Activated CD8-positive, alpha-beta memory T cell treated with anti-CD3 and anti-CD28 coated beads, Interleukin-2, amount 10 ng/mL, durations not matched to agents 7 days and 5 days (primary cell): ENCODE data around the gene ITPR2. TPM values are rescaled to one million over a fixed set of nuclear protein-coding genes. Genes with fewer than 3 reads are reported as not detected.

Source experiments
- ATAC-seq: fragments of 150-1000 bp; cut with Tn5 transposase; one replicate; pipeline ENCODE4 v1.10.0; 2021; ENCODE audit warnings: moderate library complexity
- CTCF ChIA-PET: fragments of 350-600 bp; sonication (Branson Sonifier 250); formaldehyde crosslinking; loops from one replicate; lab custom pipeline; 2021; ENCODE audit warnings: antibody characterized with exemption; lab: Charles Lee
- DNase-seq: peaks from one replicate; pipeline ENCODE4 v3.0.0-alpha.2; 2020
- H3K27ac Mint-ChIP-seq: one replicate; pipeline ENCODE4 v1.8.0; 2021; ENCODE audit warnings: mild to moderate bottlenecking, mixed read lengths
- H3K27me3 Mint-ChIP-seq: one replicate; pipeline ENCODE4 v1.8.0; 2021; ENCODE audit warnings: mixed read lengths
- H3K36me3 Mint-ChIP-seq: one replicate; pipeline ENCODE4 v1.8.0; 2021; ENCODE audit warnings: mild to moderate bottlenecking, mixed read lengths
- H3K4me1 Mint-ChIP-seq: one replicate; pipeline ENCODE4 v1.8.0; 2021; ENCODE audit warnings: mixed read lengths
- H3K4me3 Mint-ChIP-seq: one replicate; pipeline ENCODE4 v1.8.0; 2021; ENCODE audit warnings: mild to moderate bottlenecking, moderate library complexity, mixed read lengths
- H3K9me3 Mint-ChIP-seq: one replicate; pipeline ENCODE4 v1.8.0; 2022; ENCODE audit warnings: low read depth, mixed read lengths
- total RNA-seq, 2 experiments: library from RNA; stranded (reverse); gene quantifications; one replicate each; pipeline ENCODE4 v1.2.3, GENCODE V29; 2021

ITPR2 gene
- total RNA-seq, 2 experiments from 2014 or later: 31.1 to 37.7 TPM

DNA sequence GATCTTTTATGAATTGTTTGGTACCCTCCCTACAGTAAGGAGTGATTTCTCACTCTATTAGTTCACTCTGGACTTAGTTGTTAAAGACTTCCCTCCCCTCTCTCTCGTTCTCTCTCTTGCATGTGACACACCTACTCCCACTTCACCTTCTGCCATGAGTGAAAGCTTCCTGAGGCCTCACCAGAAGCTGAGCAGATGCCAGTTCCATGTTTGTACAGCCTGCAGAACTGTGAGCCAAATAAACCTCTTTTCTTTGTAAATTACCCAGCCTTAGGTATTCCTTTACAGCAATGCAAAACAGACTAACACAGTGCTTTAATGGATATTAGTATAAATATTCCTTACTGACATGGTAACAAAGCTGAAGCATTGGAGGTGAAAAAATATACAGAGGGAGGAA is 450.0 kb downstream of the ITPR2 start:
- ATAC-seq (no peak), DNase-seq (no peak)
- peaks cover 18% of the 10 kb centered on the region for H3K36me3 Mint-ChIP-seq
- H3K9me3 Mint-ChIP-seq: no peaks in the 10 kb centered on the region
- no peak overlapping the region for H3K4me3 Mint-ChIP-seq
- no peaks in the 10 kb centered on the region for H3K4me1 Mint-ChIP-seq
- no peak overlapping the region for H3K27ac Mint-ChIP-seq
- H3K27me3 Mint-ChIP-seq: no peaks in the 10 kb centered on the region
- CTCF ChIA-PET: no interaction called here

DNA sequence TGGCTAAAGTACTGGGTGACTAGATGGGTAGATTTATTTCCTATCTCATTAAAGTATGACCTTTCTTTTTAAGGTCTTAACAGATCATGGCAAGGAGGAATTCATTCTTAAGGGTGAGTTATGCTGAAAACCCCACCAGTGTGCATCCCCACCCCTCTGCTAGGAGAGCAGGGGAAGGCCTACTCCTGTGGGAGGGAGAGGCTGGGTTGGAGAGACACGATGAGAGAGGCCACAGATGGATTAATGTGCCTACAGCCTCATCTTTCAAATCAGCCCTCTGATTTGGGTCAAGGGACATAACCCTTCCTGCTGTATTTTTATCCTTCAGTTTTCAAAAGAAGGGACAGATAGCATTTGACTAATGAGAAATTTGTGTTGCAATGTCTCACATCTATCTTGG is 452.1 kb downstream of the ITPR2 start:
- CTCF ChIA-PET: no interaction called here
- no peak for ATAC-seq
- peaks cover 13% of the 10 kb centered on the region for H3K36me3 Mint-ChIP-seq

DNA sequence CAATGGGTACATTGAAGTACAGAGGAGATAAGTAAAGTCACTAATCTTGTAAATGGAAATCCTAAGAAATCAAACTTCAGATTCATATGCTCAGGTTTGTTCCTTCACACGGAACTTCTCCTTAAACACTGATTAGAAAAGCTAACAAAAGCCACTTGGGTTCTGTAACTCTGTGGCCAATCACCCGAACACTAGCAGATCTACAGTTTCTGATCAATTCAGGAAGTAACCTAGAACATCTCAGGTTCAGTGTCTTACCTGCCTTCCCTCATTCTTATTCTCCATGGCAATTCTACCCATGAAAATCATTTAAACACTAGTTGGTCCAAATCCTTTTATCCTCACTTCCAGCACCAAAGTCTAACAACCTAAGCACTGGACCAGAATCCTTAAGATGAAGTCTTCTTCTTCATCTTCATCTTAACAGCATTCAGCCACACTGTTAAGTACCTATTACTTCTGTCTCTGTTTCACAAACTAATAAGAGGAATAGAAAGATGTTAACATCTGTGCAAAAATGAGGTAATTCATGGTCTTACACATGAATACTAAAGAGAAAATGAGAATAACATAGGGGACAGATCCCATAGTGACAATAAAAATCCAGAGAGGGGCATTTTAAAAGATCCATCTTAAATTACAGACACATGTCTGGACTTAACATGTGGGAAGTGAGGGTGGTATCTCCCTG is 453.1 kb downstream of the ITPR2 start:
- DNase-seq (no peak), ATAC-seq (no peak)
- Mint-ChIP-seq H3K36me3 (peaks cover 13% of the 10 kb centered on the region), H3K4me3 (no peak overlapping the region), H3K4me1 (peaks cover 2% of the 10 kb centered on the region), H3K27ac (no peak overlapping the region), H3K27me3 (no peaks in the 10 kb centered on the region), H3K9me3 (no peaks in the 10 kb centered on the region)
- CTCF ChIA-PET: no interaction called here

More for the DNA sequence above, 452.1 kb downstream of the ITPR2 start:
- H3K4me1 Mint-ChIP-seq: peaks cover 2% of the 10 kb centered on the region
- no peak overlapping the region for H3K4me3 Mint-ChIP-seq
- DNase-seq: no peak
- no peaks in the 10 kb centered on the region for H3K9me3 Mint-ChIP-seq
- no peak overlapping the region for H3K27ac Mint-ChIP-seq
- H3K27me3 Mint-ChIP-seq: no peaks in the 10 kb centered on the region

DNA sequence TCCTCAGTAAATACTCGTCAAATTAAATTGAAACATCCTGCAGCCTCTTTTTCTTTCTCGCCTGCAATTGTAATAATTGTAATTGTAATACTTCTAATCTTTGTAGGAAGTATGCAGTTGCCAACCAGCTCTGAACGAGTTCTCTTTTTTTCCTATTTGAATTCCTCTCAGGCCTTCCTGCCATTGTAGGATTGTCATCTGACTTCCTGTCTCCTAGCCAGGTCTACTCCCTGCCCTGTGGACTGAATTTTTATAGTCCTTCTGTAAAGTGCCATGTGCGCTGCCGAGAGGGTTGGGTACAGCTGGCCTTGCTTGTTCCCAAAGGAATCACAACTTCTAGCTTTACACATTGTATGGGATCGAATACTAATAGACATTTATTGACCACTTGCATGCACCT is 454.3 kb downstream of the ITPR2 start:
- Mint-ChIP-seq H3K4me3 (no peak overlapping the region), H3K27ac (no peak overlapping the region), H3K9me3 (no peaks in the 10 kb centered on the region), H3K27me3 (no peaks in the 10 kb centered on the region), H3K4me1 (peaks cover 2% of the 10 kb centered on the region), H3K36me3 (peaks cover 7% of the 10 kb centered on the region)
- CTCF ChIA-PET: no interaction called here
- ATAC-seq (no peak), DNase-seq (no peak)

DNA sequence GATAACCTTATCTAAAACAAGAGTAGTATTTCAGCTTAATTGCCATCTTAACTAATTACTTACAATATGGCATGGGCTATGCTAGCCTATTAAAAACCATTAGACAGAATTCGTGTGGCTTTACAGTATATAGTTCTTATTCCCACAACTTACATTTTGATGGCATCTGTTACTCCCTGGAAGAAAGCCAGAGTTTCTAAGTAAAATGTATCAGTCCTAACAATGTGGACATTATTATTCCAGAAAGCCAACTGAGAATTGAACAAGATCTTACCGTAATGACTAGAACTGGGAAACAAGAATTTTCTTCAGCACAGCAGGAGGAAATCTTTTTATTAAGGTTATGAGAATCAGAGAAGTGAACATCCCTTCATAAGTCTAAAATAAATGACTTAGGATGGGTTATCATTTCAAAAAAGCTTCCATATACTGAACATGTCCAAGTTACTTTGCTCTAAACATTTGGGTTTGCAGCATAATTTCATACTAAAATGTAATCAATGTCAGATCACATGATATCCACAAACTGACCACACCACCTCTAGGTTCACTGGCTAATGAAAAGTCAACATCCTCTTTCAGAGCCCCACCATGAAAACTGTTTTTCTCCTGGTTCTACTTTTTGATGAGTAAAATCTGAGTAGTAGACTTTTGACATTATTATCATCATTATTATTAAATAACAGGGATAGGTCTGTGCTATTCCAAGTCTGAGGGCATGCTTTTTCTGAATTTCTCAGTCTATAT is 457.9 kb downstream of the ITPR2 start:
- Mint-ChIP-seq H3K9me3 (no peaks in the 10 kb centered on the region), H3K27ac (no peak overlapping the region), H3K27me3 (no peaks in the 10 kb centered on the region), H3K4me1 (peaks cover 2% of the 10 kb centered on the region), H3K36me3 (peaks cover 4% of the 10 kb centered on the region), H3K4me3 (no peak overlapping the region)
- ATAC-seq (no peak), DNase-seq (no peak)
- CTCF ChIA-PET: no interaction called here

DNA sequence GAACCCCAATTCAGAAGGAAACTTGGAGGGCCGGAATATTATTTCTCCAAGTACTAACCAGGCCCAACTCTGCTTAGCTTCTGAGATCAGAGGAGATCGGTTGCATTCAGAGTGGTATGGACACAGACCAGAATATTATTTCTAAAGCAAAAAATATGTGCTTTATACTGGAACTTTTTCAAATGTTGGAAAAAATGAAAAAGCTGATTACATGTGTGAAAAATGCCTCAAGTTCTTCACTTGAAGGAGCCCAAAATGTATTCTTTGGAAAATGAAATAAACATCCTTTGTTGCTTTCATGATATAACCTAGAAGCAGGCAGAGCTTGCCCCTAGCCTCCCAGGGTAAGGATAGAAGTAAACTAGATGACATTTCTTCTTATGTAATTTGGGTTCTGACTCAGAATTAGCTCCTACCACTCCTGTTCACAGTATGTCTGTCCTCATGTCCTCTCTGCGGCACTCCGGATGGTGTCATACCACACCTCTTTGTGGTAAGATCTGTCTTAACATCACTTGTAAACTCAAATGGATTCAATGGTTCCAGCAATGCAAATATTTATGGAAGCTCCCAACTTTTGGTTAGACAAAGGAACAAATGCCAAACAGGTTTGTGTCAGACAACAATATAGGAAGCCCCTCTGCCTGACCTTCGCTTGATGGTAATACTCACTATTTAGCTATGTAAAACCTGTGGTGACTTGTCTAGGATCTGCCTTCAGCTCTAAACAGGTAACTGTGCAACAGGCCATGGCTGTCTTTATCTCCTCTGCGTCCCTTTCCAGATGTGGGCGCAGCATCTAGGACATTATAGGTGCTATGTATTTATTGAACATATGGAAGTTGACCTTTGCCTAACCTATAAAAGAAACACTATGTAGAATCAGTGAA is 459.1 kb downstream of the ITPR2 start:
- no peaks in the 10 kb centered on the region for H3K9me3 Mint-ChIP-seq
- CTCF ChIA-PET: no interaction called here
- no peak overlapping the region for H3K27ac Mint-ChIP-seq
- no peaks in the 10 kb centered on the region for H3K27me3 Mint-ChIP-seq
- ATAC-seq (no peak), DNase-seq (no peak)
- no peak overlapping the region for H3K4me3 Mint-ChIP-seq
- H3K4me1 Mint-ChIP-seq: peaks cover 2% of the 10 kb centered on the region
- H3K36me3 Mint-ChIP-seq: peaks cover 4% of the 10 kb centered on the region

DNA sequence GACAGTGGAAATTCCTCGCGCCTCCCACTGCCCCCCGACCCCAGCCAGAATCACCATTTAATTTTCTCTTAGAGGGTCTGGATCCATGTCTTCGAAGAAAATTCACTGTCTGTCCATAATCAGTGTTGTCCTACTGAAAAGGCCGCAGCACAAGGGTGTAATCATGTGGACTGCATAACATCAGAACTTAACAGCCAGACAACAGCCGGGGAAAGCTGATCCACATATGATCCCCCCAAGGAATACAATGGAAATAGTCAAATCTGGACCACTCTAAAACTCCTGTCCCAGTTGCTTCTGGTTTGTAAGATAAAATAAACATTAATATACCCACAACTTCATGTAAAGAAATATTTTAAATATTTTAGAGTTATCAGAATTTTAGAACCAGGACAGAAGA is 460.1 kb downstream of the ITPR2 start:
- H3K9me3 Mint-ChIP-seq: no peaks in the 10 kb centered on the region
- H3K27me3 Mint-ChIP-seq: no peaks in the 10 kb centered on the region
- DNase-seq (no peak), ATAC-seq (no peak)
- peaks cover 2% of the 10 kb centered on the region for H3K4me1 Mint-ChIP-seq
- no peak overlapping the region for H3K4me3 Mint-ChIP-seq
- H3K27ac Mint-ChIP-seq: no peak overlapping the region
- CTCF ChIA-PET: no interaction called here
- H3K36me3 Mint-ChIP-seq: peaks cover 2% of the 10 kb centered on the region

DNA sequence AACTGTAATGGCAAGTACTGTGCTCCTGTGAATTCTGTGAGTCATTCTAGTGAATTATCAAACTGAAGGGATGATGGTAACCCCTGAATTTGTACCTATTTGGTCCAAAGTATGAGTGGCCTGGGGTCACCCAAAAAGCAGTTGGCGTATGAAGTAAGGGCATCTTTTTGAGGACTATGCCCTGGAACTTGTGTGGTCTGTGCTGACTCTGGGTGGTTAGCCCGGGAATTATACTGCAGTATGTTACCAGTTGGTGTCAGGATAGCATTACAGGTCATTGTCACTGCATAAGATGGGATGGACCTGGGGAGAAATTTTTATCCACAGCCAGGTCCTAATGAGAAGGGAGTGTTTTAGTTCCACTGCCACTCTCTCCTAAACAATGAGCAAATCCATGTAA is 462.9 kb downstream of the ITPR2 start:
- ATAC-seq (no peak), DNase-seq (no peak)
- Mint-ChIP-seq H3K27me3 (no peaks in the 10 kb centered on the region), H3K4me3 (no peak overlapping the region), H3K4me1 (no peaks in the 10 kb centered on the region), H3K9me3 (no peaks in the 10 kb centered on the region), H3K27ac (no peak overlapping the region), H3K36me3 (no peaks in the 10 kb centered on the region)
- CTCF ChIA-PET: no interaction called here

DNA sequence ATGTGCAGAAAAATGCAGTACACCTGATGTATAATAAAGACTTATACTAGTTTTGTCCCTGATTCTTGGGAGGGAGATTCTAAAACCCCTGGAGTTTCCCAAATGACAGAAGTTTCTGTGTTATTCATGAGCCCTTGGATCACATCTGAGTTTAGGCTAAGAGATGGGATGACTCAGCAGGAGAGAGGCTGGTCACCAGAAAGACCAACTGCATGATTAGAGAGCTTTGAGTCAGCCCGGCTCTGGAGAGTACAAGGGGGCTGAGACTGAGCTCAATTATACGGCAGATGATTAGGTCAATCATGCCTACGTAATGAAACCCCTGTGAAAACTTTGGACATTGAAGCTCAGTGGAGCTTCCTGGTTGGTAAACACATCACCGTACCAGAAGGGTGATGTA is 463.4 kb downstream of the ITPR2 start:
- Mint-ChIP-seq H3K27ac (no peak overlapping the region), H3K27me3 (no peaks in the 10 kb centered on the region), H3K4me3 (no peak overlapping the region), H3K4me1 (no peaks in the 10 kb centered on the region), H3K36me3 (no peaks in the 10 kb centered on the region), H3K9me3 (no peaks in the 10 kb centered on the region)
- CTCF ChIA-PET: no interaction called here
- ATAC-seq (no peak), DNase-seq (no peak)

DNA sequence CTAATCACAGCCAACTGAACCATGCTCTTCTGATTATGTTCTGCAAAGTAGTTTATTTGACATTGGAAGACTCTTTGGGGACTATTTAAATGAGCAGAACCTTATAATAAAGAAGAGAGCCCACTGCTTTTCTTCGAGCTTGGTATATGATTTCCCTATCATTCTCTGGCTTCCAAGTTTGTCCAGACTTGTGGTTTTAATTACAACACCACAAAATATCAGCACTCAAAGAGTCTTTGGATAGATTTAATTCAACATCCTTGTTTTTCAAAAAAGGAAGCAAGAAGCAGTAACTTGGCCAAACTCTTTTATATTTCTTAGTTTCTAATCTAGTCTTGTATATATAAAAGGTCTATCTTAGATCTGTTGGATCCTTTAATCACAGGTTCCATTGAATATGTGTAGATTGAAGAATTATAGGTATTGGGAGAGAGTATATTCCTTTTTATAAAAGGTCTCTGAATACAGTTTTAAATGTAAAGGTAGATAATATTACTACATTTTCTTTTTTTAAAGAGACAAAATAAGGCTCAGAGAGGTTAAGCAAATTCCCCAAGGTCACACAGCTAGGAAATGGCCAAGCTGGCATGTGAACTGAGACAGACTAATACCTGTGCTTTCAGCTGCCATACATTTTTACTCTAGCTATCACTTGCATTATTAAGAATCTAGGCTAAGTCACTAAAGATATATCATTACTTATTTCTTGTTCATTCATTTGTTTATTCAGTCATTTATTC is 464.8 kb downstream of the ITPR2 start:
- no peak for DNase-seq
- H3K27me3 Mint-ChIP-seq: no peaks in the 10 kb centered on the region
- no peaks in the 10 kb centered on the region for H3K4me1 Mint-ChIP-seq
- CTCF ChIA-PET: no interaction called here
- no peaks in the 10 kb centered on the region for H3K36me3 Mint-ChIP-seq
- no peak for ATAC-seq
- H3K27ac Mint-ChIP-seq: no peak overlapping the region
- no peak overlapping the region for H3K4me3 Mint-ChIP-seq
- H3K9me3 Mint-ChIP-seq: no peaks in the 10 kb centered on the region

DNA sequence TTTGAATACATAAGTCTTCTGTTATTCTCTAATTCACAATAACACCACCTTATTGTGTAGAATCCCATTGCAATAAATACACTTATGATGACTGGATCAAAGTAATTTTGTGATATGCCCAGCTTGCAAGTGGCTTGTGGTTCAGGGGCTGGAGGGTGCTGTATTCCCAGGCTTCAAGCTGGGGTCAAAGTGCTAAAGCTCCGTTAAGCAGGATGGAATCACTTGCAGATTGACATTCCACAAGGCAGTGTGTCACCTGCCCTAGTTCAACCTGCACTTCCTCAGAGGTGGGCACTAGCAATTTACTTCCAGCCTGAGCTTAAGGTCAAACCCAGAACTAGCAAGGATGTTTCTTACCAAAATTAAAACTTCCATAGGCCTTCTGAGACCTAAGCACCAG is 471.0 kb downstream of the ITPR2 start:
- H3K4me1 Mint-ChIP-seq: no peaks in the 10 kb centered on the region
- H3K27ac Mint-ChIP-seq: no peak overlapping the region
- H3K4me3 Mint-ChIP-seq: no peak overlapping the region
- H3K27me3 Mint-ChIP-seq: no peaks in the 10 kb centered on the region
- no peaks in the 10 kb centered on the region for H3K9me3 Mint-ChIP-seq
- DNase-seq (no peak), ATAC-seq (no peak)
- H3K36me3 Mint-ChIP-seq: no peaks in the 10 kb centered on the region
- CTCF ChIA-PET: no interaction called here

DNA sequence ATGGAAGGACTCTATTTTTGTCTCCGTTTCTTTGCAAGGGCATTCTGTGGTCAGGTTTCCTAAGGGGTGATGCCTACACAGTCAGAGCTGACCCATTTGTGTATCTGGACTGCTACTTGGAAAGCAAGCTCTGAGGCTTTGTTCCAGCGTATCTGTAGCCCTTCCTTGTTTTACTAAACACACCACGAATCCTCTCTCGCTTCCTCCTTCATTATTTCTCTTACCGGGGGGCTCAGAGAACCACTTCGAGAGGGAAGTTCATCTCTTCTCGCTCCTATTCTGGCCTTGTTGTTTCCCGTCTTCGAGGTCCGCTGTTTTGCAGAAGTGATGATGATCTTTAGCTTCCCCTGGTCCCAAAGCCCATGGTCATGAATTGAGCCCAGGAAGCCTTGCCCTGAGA is 472.9 kb downstream of the ITPR2 start:
- no peak for DNase-seq
- no peak for ATAC-seq
- H3K4me3 Mint-ChIP-seq: no peak overlapping the region
- no peaks in the 10 kb centered on the region for H3K27me3 Mint-ChIP-seq
- H3K36me3 Mint-ChIP-seq: no peaks in the 10 kb centered on the region
- CTCF ChIA-PET: interaction anchor here (1.4 kb wide), 1 partner anchor 261 kb away, joined by 3 read pairs; no protein-coding TSS in a partner anchor
- H3K27ac Mint-ChIP-seq: no peak overlapping the region
- H3K4me1 Mint-ChIP-seq: no peaks in the 10 kb centered on the region
- H3K9me3 Mint-ChIP-seq: no peaks in the 10 kb centered on the region

DNA sequence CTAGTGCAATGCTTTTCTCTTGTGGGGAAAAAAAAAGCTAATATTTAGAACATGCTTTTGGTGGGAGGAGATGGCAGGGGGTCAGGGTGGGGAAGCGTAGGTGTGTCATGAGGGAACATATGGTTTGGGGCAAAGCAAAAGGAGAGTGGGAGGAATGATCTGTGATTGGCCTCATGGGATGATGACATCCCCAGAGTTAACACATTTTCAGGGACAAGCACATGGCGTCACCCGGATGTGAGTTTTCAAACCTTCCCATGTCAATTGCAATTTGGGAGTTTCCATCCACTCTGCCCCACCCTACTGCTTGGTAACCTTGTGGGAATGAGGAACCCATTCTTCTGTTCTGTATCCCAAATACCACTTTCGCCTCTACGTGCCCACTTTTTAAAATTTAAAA is 473.4 kb downstream of the ITPR2 start:
- Mint-ChIP-seq H3K27ac (no peak overlapping the region), H3K4me1 (no peaks in the 10 kb centered on the region), H3K27me3 (no peaks in the 10 kb centered on the region), H3K36me3 (no peaks in the 10 kb centered on the region), H3K9me3 (no peaks in the 10 kb centered on the region), H3K4me3 (no peak overlapping the region)
- CTCF ChIA-PET: no interaction called here
- DNase-seq (no peak), ATAC-seq (no peak)
